B cell (primary cell): ENCODE results near the gene PODNL1. TPM values are rescaled to one million over a fixed set of nuclear protein-coding genes. Genes with fewer than 3 reads are reported as not detected.

Experiments
- ATAC-seq: fragments of 200-7000 bp; cut with Tn5 transposase; one replicate; pipeline ENCODE4 v1.10.0; 2021; ENCODE audit warnings: low read depth, mild to moderate bottlenecking, moderate number of reproducible peaks, moderate library complexity
- CTCF ChIA-PET: fragments of 350-600 bp; sonication (Branson Sonifier 250); formaldehyde crosslinking; loops from one replicate; lab custom pipeline; 2021; ENCODE audit warnings: antibody characterized with exemption, inconsistent platforms; lab: Charles Lee
- POLR2A ChIA-PET: fragments of 350-600 bp; sonication (Branson Sonifier 250); formaldehyde crosslinking; loops from one replicate; lab custom pipeline; 2021; ENCODE audit warnings: antibody characterized with exemption; lab: Charles Lee
- DNase-seq: peaks from one replicate; pipeline ENCODE4 v3.0.0; 2013
- H2AFZ ChIP-seq: 2 replicates; pipeline ENCODE4 v1.6.1; 2012; ENCODE audit warnings: mild to moderate bottlenecking, low read depth, low read length; ENCODE audit not compliant: insufficient read depth, poor library complexity, severe bottlenecking
- H3K27ac ChIP-seq, 2 donors: 1 replicate in 1 of 2; 2 replicates in 1 of 2; pipeline ENCODE4 v1.5.1; 2012 to 2013; ENCODE audit warnings: low read length in 2 of 2, mild to moderate bottlenecking in 2 of 2, moderate library complexity in 1 of 2
- H3K27me3 ChIP-seq, 4 experiments: fragments of 200-600 bp in 1 of 4; sonication (generic) in 1 of 4; replicated peaks in 1 of 4; 1 replicate in 2 of 4; 2 replicates in 2 of 4; pipeline versions ENCODE4 v1.6.1 to v1.7.0; 2013 to 2016; ENCODE audit warnings: low read length in 3 of 4, mild to moderate bottlenecking in 2 of 4, mixed read lengths in 1 of 4, moderate library complexity in 1 of 4; ENCODE audit not compliant: insufficient read depth in 4 of 4, control insufficient read depth in 3 of 4; ENCODE audit errors: control extremely low read depth in 1 of 4
- H3K36me3 ChIP-seq, 2 experiments: replicated peaks in 1 of 2; 1 replicate in 1 of 2; 2 replicates in 1 of 2; pipeline versions ENCODE4 v1.6.1 to v1.7.1; 2013; ENCODE audit warnings: low read length in 1 of 2; ENCODE audit not compliant: insufficient read depth in 2 of 2, control insufficient read depth in 1 of 2; ENCODE audit errors: control extremely low read depth in 1 of 2, extremely low read depth in 1 of 2
- H3K4me1 ChIP-seq, 2 donors: fragments of 200-600 bp in 1 of 2; sonication (generic) in 1 of 2; 1 replicate in 1 of 2; 2 replicates in 1 of 2; pipeline versions ENCODE4 v1.5.1 to v1.6.1; 2013 to 2017; ENCODE audit warnings: low read length in 2 of 2; ENCODE audit not compliant: control insufficient read depth in 2 of 2, insufficient read depth in 2 of 2
- H3K4me2 ChIP-seq: replicated peaks from 2 replicates; pipeline ENCODE3; 2012; ENCODE audit warnings: mild to moderate bottlenecking, low read depth, low read length; ENCODE audit not compliant: poor library complexity, severe bottlenecking
- H3K4me3 ChIP-seq, 5 experiments: fragments of 200-600 bp in 1 of 5; sonication (generic) in 1 of 5; 1 replicate in 3 of 5; 2 replicates in 2 of 5; pipeline versions ENCODE4 v1.5.1 to v1.7.0; 2011 to 2016; ENCODE audit warnings: low read length in 4 of 5, mild to moderate bottlenecking in 4 of 5, low read depth in 2 of 5, control low read depth in 1 of 5, moderate library complexity in 1 of 5; ENCODE audit not compliant: insufficient read depth in 1 of 5; ENCODE audit errors: control extremely low read depth in 1 of 5, extremely low read depth in 1 of 5
- H3K79me2 ChIP-seq: fragments of 200-600 bp; sonication (generic); one replicate; pipeline ENCODE4 v1.6.0; 2016; ENCODE audit warnings: low read length; ENCODE audit not compliant: control insufficient read depth, insufficient read depth
- H3K9ac ChIP-seq: fragments of 200-600 bp; sonication (generic); 2 replicates; pipeline ENCODE4 v1.6.1; 2017; ENCODE audit warnings: mild to moderate bottlenecking, low read length, moderate library complexity
- H3K9me3 ChIP-seq, 3 donors: one replicate each; pipeline versions ENCODE4 v1.6.1 to v1.7.1; 2013; ENCODE audit warnings: low read length in 2 of 3; ENCODE audit not compliant: control insufficient read depth in 2 of 3, insufficient read depth in 1 of 3; ENCODE audit errors: control extremely low read depth in 1 of 3
- H4K20me1 ChIP-seq: 2 replicates; pipeline ENCODE4 v1.6.0; 2012; ENCODE audit warnings: mild to moderate bottlenecking, low read length; ENCODE audit not compliant: insufficient read depth, control insufficient read depth, poor library complexity, severe bottlenecking
- H3K27ac Mint-ChIP-seq: one replicate; pipeline ENCODE4 v1.8.0; 2021; ENCODE audit warnings: mixed read lengths
- H3K27me3 Mint-ChIP-seq: one replicate; pipeline ENCODE4 v1.8.0; 2021; ENCODE audit warnings: mixed read lengths
- H3K4me1 Mint-ChIP-seq: one replicate; pipeline ENCODE4 v1.8.0; 2021; ENCODE audit warnings: mixed read lengths
- H3K4me3 Mint-ChIP-seq: one replicate; pipeline ENCODE4 v1.8.0; 2021; ENCODE audit warnings: mixed read lengths
- H3K9me3 Mint-ChIP-seq: one replicate; pipeline ENCODE4 v1.8.0; 2022; ENCODE audit warnings: mixed read lengths; ENCODE audit not compliant: insufficient read depth
- EZH2 ChIP-seq: IDR thresholded peaks from 2 replicates; pipeline ENCODE4 v1.6.1; 2012; ENCODE audit warnings: borderline replicate concordance, low read depth, mild to moderate bottlenecking, moderate library complexity, low read length; ENCODE audit not compliant: insufficient read depth, poor library complexity, severe bottlenecking
- WGBS: methylation state at CpG from one replicate; pipeline ENCODE4 v1.1.5; 2013; ENCODE audit warnings: missing lambda C conversion rate; ENCODE audit not compliant: insufficient coverage; 5-methylcytosine and 5-hydroxymethylcytosine counted together
- intact Hi-C: fragments of 100-400 bp; cut with micrococcal nuclease; formaldehyde crosslinking; loops from one replicate; pipeline ENCODE4 v1.10.0; 2022
- polyA plus RNA-seq: library from polyadenylated mRNA; depleted of rRNA; stranded (reverse); fragments of >200 nt; gene quantifications from 2 replicates; pipeline ENCODE4 v1.2.3, GENCODE V29; 2012
- total RNA-seq, 2 donors: library from RNA; stranded (reverse); fragments of 120-200 nt in 1 of 2; gene quantifications; 1 replicate in 1 of 2; 2 replicates in 1 of 2; pipeline versions ENCODE4 v1.2.3 to v1.2.4, GENCODE V29; 2013 to 2022
- TF ChIP-seq, protein P1 (sequence below): fragments of 200-600 bp; IDR thresholded peaks from one replicate; pipeline ENCODE4 v1.8.0; 2022; ENCODE audit warnings: antibody characterized with exemption, mild to moderate bottlenecking

PODNL1 gene
- total and polyA plus RNA-seq, 2 donors (not counting 1 experiment from before 2014, with no cell fraction given): not detected

DNA sequence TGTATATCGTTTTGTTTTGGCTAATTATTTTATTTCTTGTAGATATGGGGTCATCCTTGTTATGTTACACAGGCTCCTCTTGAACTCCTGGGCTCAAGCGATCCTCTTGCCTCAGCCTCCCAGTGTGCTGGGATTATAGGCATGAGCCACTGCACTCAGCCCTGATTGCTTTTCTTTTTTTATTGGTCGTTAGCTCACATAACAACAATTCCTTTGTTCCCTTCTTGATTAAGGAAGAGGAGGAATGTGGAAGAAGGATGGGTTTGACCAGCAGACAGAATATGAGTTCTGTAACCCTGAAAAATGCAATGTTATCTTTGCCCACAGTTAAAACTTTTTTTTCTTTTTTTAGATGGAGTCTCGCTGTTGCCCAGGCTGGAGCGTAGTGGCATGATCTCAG, 43.7 kb downstream of the PODNL1 start:
- H4K20me1 ChIP-seq: no peaks in the 10 kb centered on the region
- H3K27ac ChIP-seq: no peak overlapping the region
- H3K9me3 ChIP-seq: no peaks in the 10 kb centered on the region
- Mint-ChIP-seq H3K27ac (no peak overlapping the region), H3K4me3 (no peak overlapping the region), H3K9me3 (no peaks in the 10 kb centered on the region), H3K27me3 (no peaks in the 10 kb centered on the region), H3K4me1 (no peaks in the 10 kb centered on the region)
- H3K27me3 ChIP-seq: no peaks in the 10 kb centered on the region
- H3K9ac ChIP-seq: no peak overlapping the region
- no peak overlapping the region for H3K4me3 ChIP-seq
- TF ChIP-seq EZH2: no peak
- TF ChIP-seq, protein P1, sequence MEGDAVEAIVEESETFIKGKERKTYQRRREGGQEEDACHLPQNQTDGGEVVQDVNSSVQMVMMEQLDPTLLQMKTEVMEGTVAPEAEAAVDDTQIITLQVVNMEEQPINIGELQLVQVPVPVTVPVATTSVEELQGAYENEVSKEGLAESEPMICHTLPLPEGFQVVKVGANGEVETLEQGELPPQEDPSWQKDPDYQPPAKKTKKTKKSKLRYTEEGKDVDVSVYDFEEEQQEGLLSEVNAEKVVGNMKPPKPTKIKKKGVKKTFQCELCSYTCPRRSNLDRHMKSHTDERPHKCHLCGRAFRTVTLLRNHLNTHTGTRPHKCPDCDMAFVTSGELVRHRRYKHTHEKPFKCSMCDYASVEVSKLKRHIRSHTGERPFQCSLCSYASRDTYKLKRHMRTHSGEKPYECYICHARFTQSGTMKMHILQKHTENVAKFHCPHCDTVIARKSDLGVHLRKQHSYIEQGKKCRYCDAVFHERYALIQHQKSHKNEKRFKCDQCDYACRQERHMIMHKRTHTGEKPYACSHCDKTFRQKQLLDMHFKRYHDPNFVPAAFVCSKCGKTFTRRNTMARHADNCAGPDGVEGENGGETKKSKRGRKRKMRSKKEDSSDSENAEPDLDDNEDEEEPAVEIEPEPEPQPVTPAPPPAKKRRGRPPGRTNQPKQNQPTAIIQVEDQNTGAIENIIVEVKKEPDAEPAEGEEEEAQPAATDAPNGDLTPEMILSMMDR: no peak
- CTCF ChIA-PET: no interaction called here
- no peak overlapping the region for H2AFZ ChIP-seq
- no peaks in the 10 kb centered on the region for H3K4me1 ChIP-seq
- POLR2A ChIA-PET: no interaction called here
- no peaks in the 10 kb centered on the region for H3K36me3 ChIP-seq
- intact Hi-C loops: no loop called here
- DNase-seq: no peak
- no peaks in the 10 kb centered on the region for H3K79me2 ChIP-seq
- WGBS: 100% methylated on average over 2 of the region's 5 CpGs
- no peak for ATAC-seq
- H3K4me2 ChIP-seq: no peak overlapping the region

DNA sequence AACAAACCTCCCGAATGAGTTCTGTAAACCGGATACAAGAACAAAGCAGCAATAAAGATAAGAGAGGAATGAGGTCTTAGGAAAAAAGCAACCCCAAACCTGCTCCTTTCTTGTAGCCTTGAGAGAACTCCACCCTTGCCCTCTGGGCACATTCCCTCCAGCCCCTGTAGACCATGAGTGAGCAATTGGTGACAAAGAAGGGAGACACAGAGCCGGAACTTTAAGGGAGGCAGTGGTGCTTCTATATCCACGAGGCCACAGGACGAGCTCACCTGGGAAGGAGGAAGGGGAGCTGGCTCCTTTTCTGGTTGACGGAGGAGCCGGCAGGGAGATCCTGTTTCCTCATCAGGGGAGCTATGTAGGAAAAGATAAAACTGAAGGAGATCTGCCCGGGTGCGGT, 45.3 kb downstream of the PODNL1 start:
- POLR2A ChIA-PET: no interaction called here
- Histone ChIP-seq H3K4me2 (no peak overlapping the region), H4K20me1 (no peaks in the 10 kb centered on the region), H3K9ac (no peak overlapping the region), H2AFZ (no peak overlapping the region), H3K27ac (no peak overlapping the region), H3K4me3 (no peak overlapping the region), H3K36me3 (no peaks in the 10 kb centered on the region), H3K4me1 (no peaks in the 10 kb centered on the region), H3K9me3 (no peaks in the 10 kb centered on the region), H3K79me2 (no peaks in the 10 kb centered on the region), H3K27me3 (no peaks in the 10 kb centered on the region)
- H3K4me3 Mint-ChIP-seq: no peak overlapping the region
- ATAC-seq (no peak), DNase-seq (no peak)
- 85% methylated on average over 7 of the region's 9 CpGs for WGBS
- H3K27me3 Mint-ChIP-seq: no peaks in the 10 kb centered on the region
- no peak overlapping the region for H3K27ac Mint-ChIP-seq
- CTCF ChIA-PET: no interaction called here
- no peaks in the 10 kb centered on the region for H3K4me1 Mint-ChIP-seq
- TF ChIP-seq, protein P1: no peak
- TF ChIP-seq EZH2: no peak
- H3K9me3 Mint-ChIP-seq: no peaks in the 10 kb centered on the region
- intact Hi-C loops: no loop called here
